DMS153 treated with DMSO at 0.1 percent for 48 hours (cell line): ENCODE results near the gene SETD3.

Experiments used
- DNase-seq: peaks from one replicate; lab custom pipeline; 2025; ENCODE audit not compliant: unreplicated experiment; lab: John Stamatoyannopoulos, UW

Gene SETD3

DNA sequence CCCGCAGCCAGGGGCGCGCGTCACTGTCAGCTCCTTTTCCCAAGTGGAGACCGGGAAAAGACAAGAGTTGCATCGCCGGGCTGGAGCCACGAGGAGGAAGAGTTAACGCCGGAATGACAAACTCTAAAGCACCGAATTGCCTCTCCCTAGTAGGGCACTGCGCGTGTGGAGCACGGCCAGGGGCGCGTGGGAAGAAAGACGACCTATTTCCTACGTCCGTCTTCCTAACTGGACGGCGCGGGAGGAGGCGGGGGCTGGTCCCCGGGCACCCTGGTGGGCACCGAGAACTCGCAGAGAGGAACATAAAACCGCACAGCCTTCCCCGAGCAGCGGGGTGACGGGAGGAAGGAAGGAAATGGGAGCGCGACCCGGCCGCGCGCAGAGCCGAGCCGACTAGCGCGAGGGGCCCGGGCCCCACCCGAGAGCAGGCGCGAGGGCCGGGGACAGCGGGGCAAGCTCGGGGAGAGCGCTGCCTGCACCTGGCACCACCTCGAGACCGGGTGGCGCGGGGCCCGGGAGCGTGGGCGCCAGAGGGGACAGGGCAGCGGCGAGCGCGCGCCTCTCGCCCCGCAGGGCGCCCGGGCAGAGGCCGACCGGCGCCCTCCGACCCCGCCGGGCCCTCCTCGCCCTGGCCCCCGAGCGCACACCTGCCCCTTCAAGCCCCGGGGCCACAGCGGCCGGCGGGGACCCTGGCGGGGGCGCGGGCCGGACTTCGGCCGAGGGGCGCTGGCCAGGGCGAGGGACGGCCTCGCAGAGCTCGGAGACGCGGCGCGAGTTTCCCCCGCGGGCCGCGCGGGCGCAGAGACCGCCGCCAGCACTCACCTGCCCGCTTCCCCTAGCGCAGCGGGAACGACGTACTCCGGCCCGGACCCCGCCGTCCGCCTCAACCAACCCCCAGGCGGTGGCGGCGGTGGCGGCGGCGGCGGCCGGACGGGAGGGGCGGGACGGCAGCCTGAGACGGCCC is at the start of gene SETD3:
TSS of gene SETD3 (minus strand) at position 954 of the 964 bp plus-strand sequence. CDS start 15,054 bp downstream, outside the sequence.
- DNase-seq = no peak

- DNase-seq = no peak
These were observed 49.2 kb upstream of the SETD3 start for GRCh38 chr14:99529899-99530298.

DNA sequence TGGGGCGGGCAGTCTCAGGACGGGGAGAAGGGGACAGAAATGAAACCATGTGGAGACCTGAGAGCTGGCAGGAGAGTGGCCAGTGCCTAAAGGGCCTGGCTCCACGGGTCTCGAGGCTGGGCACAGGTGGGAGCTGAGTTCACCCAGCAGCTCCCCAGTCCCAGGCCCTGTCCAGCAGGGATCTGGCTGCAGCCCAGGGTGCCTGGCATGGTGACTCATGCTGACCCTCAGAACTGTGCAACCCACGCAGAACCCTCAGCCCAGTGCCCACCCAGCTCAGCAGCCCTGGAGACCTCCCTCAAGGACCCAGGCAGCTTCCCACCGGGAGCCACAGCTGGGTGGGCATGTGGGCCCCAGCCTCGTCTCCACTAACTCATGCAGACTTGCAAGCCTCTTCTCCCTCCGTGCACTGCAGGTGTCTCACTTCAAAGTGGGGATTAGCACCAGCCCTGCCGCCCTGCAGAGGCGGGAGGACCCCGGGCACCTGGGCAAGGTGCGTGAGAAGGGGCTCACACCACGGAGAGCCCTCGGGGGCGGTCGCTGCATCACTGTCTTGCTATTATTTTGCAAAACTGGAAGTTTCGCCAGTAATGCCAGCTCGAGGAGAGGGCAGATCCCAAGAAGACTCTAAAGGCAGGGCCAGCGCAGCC is 46.9 kb upstream of the SETD3 start:
- no peak for DNase-seq

GRCh38 chr14:99527026-99527425 is 46.4 kb upstream of the SETD3 start:
- DNase-seq = no peak

GRCh38 chr14:99525699-99526080 is 45.0 kb upstream of the SETD3 start:
- DNase-seq = no peak

GRCh38 chr14:99524804-99525698 is 44.4 kb upstream of the SETD3 start:
- DNase-seq = no peak

GRCh38 chr14:99524091-99524661 is 43.5 kb upstream of the SETD3 start:
- DNase-seq = no peak

DNA sequence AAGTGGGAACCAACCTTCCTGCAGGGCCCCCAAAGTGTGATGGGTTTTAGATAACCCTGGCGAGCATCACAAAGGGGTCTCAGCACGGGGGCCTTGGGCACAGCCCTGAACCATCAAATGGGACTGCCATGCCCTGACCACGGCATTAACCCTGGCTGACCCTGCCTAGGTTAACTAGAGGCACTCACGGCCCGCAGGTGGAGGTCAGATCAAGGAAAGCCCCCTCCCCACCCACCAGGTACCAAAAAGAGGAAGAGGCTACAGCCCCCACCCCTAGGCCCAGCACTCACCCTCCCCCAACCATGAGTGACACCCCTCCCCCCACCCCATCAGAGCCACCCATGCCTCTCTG is 43.0 kb upstream of the SETD3 start:
- no peak for DNase-seq

DNA sequence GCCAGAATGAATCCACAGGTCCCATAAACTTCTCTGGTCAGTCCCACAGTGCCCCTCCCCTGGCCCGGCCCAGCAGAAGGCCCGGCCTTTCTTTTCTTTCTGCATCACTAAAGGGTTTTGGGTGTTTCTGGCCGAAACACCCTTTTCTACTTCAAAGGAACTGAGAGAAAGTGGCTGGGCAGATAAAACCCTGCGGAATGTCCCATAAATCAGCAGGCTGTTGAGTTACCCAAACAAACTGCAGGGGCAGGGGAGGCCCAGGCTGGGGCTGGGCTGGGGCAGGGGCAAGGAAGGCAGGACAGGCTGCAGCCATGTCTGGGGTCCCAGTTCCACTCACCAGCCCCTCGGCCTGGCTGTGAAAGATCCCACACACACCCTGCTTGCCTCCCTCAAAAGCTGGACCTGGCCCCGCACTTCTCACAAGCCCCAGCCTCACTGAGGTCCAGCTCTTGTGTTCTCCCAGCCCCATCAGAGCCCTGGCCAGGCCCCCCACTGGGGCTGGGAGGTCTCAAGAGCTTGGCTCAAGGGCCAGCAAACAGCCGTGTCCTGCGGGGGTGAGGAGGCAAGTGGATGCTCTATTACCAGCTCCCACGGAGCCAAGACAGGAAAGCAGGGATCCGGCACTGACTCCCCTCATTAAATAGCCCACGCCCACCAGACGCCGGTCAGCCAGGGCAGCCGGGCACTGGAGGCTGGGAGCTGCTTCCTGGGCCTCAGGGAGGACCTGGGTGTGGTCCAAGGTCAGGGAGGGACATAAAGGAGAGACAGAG is 42.5 kb upstream of the SETD3 start:
- no peak for DNase-seq

- no peak for DNase-seq
These were observed 41.8 kb upstream of the SETD3 start for GRCh38 chr14:99522457-99522891.

GRCh38 chr14:99522025-99522401 is 41.4 kb upstream of the SETD3 start:
- DNase-seq = no peak

GRCh38 chr14:99521176-99522024 is 40.7 kb upstream of the SETD3 start:
- DNase-seq = no peak

- no peak for DNase-seq
These were observed 40.0 kb upstream of the SETD3 start for GRCh38 chr14:99520571-99521081.

DNA sequence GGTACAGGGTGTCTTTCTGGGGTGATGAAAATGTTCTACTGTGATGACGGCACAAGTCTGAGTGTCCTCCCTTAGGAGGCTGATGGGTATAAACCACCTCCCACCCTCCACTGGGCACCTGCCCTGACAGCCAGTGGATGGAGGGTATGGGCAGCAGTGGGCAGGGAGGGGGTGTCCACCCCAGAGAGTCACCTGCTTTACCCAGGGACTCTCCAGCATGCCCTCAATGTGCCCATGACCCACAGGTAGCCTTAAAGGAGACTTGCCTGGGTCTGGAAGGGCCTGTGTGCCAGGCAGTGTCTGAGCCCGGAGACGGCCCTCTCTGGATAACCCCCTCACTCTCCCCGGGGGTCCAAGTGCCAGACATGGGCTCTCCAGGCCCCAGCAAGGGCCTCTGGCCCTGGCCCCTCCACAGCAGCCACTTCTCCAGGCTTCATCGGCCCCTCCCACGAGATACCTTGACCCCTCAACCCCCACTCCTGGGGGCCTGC is 39.3 kb upstream of the SETD3 start:
- DNase-seq = no peak

DNA sequence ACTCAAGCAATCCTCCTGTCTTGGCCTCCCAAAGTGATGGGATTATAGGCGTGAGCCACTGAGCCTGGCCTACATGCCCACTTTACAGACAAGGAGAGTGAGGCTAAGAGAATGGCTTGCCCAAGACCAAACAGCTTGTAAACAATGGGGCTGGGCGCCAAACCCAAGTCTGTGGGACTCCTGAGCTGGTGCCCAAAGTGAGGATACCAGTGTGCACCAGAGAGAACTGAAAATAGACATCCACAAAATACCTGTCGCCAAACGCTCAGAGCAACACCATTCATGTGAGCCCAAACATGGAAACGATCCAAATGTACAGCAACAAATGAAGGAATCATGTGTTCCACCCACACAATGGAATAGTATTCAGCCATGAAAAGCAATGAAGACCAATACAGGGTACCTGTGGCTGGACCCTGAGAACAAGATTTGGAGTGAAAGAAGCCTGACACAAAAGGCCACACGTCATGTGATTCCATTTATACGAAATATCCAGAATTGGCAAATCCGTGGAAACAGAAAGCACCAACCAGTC is 38.8 kb upstream of the SETD3 start:
- no peak for DNase-seq

- no peak for DNase-seq
These were observed 38.0 kb upstream of the SETD3 start for GRCh38 chr14:99518441-99519346.

- no peak for DNase-seq
These were observed 37.2 kb upstream of the SETD3 start for GRCh38 chr14:99517643-99518381.
